ENCODE results near the gene NPC1L1.

DNA sequence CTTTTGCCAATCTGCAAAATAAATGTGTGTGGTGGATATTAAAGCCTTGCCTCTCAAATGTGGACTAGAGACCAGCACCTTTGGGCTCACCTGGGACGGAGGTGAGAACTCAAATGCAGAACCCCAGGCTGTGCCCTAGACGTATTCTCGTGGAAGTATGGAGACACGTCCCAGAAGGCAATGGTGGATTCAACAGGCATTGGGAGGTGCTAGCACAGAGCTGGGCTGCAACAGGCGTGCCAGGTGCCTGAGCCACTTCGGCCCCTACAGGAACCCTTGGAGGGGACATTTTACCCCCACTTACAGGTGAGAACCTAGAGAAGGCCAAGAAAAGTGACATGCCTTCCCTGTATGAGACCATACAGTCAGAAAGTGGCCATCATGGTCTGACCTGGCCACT lies 20.4 kb upstream of the NPC1L1 start:
- no peak for TF ChIP-seq CTCF (IDR thresholded peaks at IDR 0.05; ENCODE audit: insufficient read depth, low read length)
- TF ChIP-seq POLR2AphosphoS5 (IDR thresholded peaks at IDR 0.05; ENCODE audit: low read depth), result no peak
